Osteoblast (primary cell): ENCODE measurements around the gene AFF1. TPM values are rescaled to one million over a fixed set of nuclear protein-coding genes. Genes with fewer than 3 reads are reported as not detected.

Source experiments
- DNase-seq: peaks from one replicate; pipeline ENCODE4 v3.0.0; 2011; ENCODE audit warnings: low spot score, mixed read lengths; ENCODE audit not compliant: insufficient read length; ENCODE audit errors: missing footprints
- H2AFZ ChIP-seq: 2 replicates; pipeline ENCODE4 v1.6.0; 2011; ENCODE audit warnings: mild to moderate bottlenecking, low read length
- H3K27ac ChIP-seq: 2 replicates; pipeline ENCODE4 v1.5.1; 2011; ENCODE audit warnings: mild to moderate bottlenecking, low read depth, low read length, moderate library complexity
- H3K27me3 ChIP-seq: 2 replicates; pipeline ENCODE4 v1.6.0; 2012; ENCODE audit warnings: mild to moderate bottlenecking, control low read depth, inconsistent platforms, low read length, moderate library complexity; ENCODE audit not compliant: insufficient read depth
- H3K36me3 ChIP-seq: 2 replicates; pipeline ENCODE4 v1.5.1; 2011; ENCODE audit warnings: mild to moderate bottlenecking, low read length, control low read depth, moderate library complexity; ENCODE audit not compliant: insufficient read depth
- H3K4me1 ChIP-seq: 2 replicates; pipeline ENCODE4 v1.5.1; 2011; ENCODE audit warnings: mild to moderate bottlenecking, low read length, control low read depth, moderate library complexity; ENCODE audit not compliant: insufficient read depth
- H3K4me2 ChIP-seq: 2 replicates; pipeline ENCODE4 v1.6.0; 2011; ENCODE audit warnings: mild to moderate bottlenecking, low read length; ENCODE audit not compliant: insufficient read depth
- H3K4me3 ChIP-seq: fragments of 200-600 bp; sonication (generic); 3 replicates; pipeline ENCODE4 v1.5.1; 2012; ENCODE audit warnings: mild to moderate bottlenecking, low read length, inconsistent platforms; ENCODE audit not compliant: insufficient read depth
- H3K79me2 ChIP-seq: 2 replicates; pipeline ENCODE4 v1.6.0; 2012; ENCODE audit warnings: mild to moderate bottlenecking, low read length, control low read depth, inconsistent platforms; ENCODE audit not compliant: insufficient read depth
- H3K9me3 ChIP-seq: 2 replicates; pipeline ENCODE4 v1.5.1; 2011; ENCODE audit warnings: low read depth, low read length, control low read depth
- H4K20me1 ChIP-seq: 2 replicates; pipeline ENCODE4 v1.6.0; 2012; ENCODE audit warnings: mild to moderate bottlenecking, low read length, control low read depth; ENCODE audit not compliant: insufficient read depth
- CTCF ChIP-seq: IDR thresholded peaks from 2 replicates; pipeline ENCODE4 v1.5.1; 2011; ENCODE audit warnings: mild to moderate bottlenecking, low read depth, low read length, moderate library complexity; ENCODE audit errors: extremely low read depth
- total RNA-seq: library from RNA; depleted of rRNA; stranded (reverse); fragments of >200 nt; gene quantifications from 2 replicates; pipeline ENCODE4 v1.2.3, GENCODE V29; 2012

Gene AFF1
- total RNA-seq, 1 donor: 19.5 TPM

GRCh38 chr4:87044511-87045233 lies 109.9 kb downstream of the AFF1 start:
- Histone ChIP-seq H3K4me3 (peak overlapping the region; percentile 26), H3K27ac (peak overlapping the region; percentile 60), H3K9me3 (no peaks in the 10 kb centered on the region), H3K79me2 (peaks cover 78% of the 10 kb centered on the region), H3K4me2 (peak overlapping the region; percentile 79), H3K36me3 (peaks cover 11% of the 10 kb centered on the region), H3K4me1 (peaks cover 30% of the 10 kb centered on the region), H4K20me1 (peaks cover 7% of the 10 kb centered on the region), H2AFZ (peak overlapping the region; percentile 13), H3K27me3 (no peaks in the 10 kb centered on the region)
- DNase-seq: peak; percentile 55
- TF ChIP-seq CTCF: no peak

- Histone ChIP-seq H4K20me1 (peaks cover 7% of the 10 kb centered on the region), H3K79me2 (peaks cover 78% of the 10 kb centered on the region), H3K4me3 (peak overlapping the region; percentile 26), H3K27me3 (no peaks in the 10 kb centered on the region), H3K4me2 (peak overlapping the region; percentile 79), H3K27ac (peak overlapping the region; percentile 60), H3K36me3 (peaks cover 11% of the 10 kb centered on the region), H2AFZ (peak overlapping the region; percentile 13), H3K4me1 (peaks cover 30% of the 10 kb centered on the region), H3K9me3 (no peaks in the 10 kb centered on the region)
- TF ChIP-seq CTCF: no peak
- DNase-seq: no peak
These were observed 110.4 kb downstream of the AFF1 start for GRCh38 chr4:87045234-87045558.

- peak overlapping the region; percentile 79 for H3K4me2 ChIP-seq
- no peak for TF ChIP-seq CTCF
- H3K9me3 ChIP-seq: no peaks in the 10 kb centered on the region
- H4K20me1 ChIP-seq: peaks cover 7% of the 10 kb centered on the region
- peaks cover 34% of the 10 kb centered on the region for H3K4me1 ChIP-seq
- no peak for DNase-seq
- H3K36me3 ChIP-seq: peaks cover 11% of the 10 kb centered on the region
- H3K4me3 ChIP-seq: no peak overlapping the region
- H3K79me2 ChIP-seq: peaks cover 75% of the 10 kb centered on the region
- peak overlapping the region; percentile 13 for H2AFZ ChIP-seq
- H3K27ac ChIP-seq: peak overlapping the region; percentile 60
- no peaks in the 10 kb centered on the region for H3K27me3 ChIP-seq
These were observed 110.8 kb downstream of the AFF1 start for GRCh38 chr4:87045659-87046058.

- Histone ChIP-seq H3K36me3 (peaks cover 11% of the 10 kb centered on the region), H3K4me2 (peak overlapping the region; percentile 79), H3K4me3 (no peak overlapping the region), H3K27ac (peak overlapping the region; percentile 60), H3K9me3 (no peaks in the 10 kb centered on the region), H4K20me1 (peaks cover 5% of the 10 kb centered on the region), H3K4me1 (peaks cover 37% of the 10 kb centered on the region), H3K27me3 (no peaks in the 10 kb centered on the region), H3K79me2 (peaks cover 74% of the 10 kb centered on the region), H2AFZ (no peak overlapping the region)
- no peak for TF ChIP-seq CTCF
- DNase-seq: no peak
These were observed 111.3 kb downstream of the AFF1 start for GRCh38 chr4:87046121-87046551.
